ENCODE data around the gene CHRNA10.

DNA sequence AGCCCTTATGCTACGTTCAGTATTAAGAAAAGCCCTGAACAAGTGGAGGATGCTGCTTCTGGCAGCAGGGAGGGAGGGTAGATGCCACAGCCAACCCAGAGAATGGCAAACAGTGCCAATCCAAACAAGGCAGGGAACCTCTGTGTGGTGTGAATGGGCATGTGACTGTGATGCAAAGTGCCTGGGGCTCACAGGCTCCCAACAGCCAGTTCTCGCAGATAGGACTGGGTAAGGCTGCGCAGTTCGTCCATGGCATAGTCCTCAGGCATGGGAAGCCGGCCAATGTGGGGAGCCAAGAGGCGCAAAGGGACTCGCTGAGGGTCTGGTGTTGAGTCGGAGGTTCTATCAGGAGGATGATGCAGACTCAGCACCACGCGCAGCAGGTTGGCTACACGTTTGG lies 4.8 kb upstream of the CHRNA10 start:
- TF ChIP-seq EP300 (IDR thresholded peaks at IDR 0.05; ENCODE audit: borderline replicate concordance) (no peak), CEBPB (IDR thresholded peaks at IDR 0.05) (no peak), CREB1 (IDR thresholded peaks at IDR 0.05; ENCODE audit: low read depth) (no peak), NFIC (IDR thresholded peaks at IDR 0.05) (no peak), RAD21 (IDR thresholded peaks at IDR 0.05; ENCODE audit: low read depth) (no peak), MAX (IDR thresholded peaks at IDR 0.05) (no peak), USF1 (IDR thresholded peaks at IDR 0.05) (no peak), ZBTB7A (IDR thresholded peaks at IDR 0.05; ENCODE audit: low read depth) (no peak)
